DOHH2 (cell line): Measurements from ENCODE around the gene SLC35B2.

Experiments used
- EZH2phosphoT487 ChIP-seq: fragments of 200-600 bp; sonication (generic); IDR thresholded peaks from 2 replicates; pipeline ENCODE4 v1.6.1; 2017; ENCODE audit warnings: borderline replicate concordance, mild to moderate bottlenecking, antibody characterized with exemption, low read length, moderate library complexity, mixed read lengths
- TF ChIP-seq, protein P1 (sequence below): fragments of 200-600 bp; sonication (generic); IDR thresholded peaks from one replicate; pipeline ENCODE4 v1.5.1; 2014; ENCODE audit warnings: antibody characterized with exemption, mild to moderate bottlenecking, low read depth, low read length; ENCODE audit not compliant: poor library complexity, severe bottlenecking

DNA sequence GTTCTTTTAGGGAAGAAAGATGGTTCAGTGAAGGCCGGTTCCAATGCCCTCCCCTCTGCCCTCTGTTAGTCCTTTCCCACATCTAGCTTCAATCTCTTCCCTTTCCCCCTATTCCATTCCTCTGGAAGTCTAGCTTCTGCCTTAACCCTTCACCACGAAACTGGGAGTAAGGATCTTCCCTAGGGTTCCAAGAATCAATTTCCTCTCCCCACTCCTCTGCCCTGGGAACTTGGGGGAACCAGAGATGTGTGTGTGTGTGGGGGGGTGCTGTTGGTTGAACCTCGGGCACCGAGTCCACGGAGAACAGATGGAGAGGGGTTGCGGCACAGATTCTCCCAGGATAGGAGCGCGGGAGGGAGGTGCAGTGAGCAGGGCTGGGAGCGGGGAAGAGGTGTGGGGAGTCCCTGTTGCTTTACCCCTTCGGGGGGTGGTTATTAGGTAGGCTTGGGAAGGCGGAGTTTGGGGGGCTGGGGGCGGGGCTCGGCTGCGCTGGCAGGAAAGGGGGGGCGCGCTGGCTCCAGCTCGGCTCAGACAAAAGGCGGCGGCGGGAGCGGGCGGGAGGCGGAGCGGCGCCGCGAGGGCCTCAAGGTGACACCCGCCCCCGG is 12.7 kb upstream of the SLC35B2 start, which contains the start of gene TMEM151B:
- TF ChIP-seq, protein P1, sequence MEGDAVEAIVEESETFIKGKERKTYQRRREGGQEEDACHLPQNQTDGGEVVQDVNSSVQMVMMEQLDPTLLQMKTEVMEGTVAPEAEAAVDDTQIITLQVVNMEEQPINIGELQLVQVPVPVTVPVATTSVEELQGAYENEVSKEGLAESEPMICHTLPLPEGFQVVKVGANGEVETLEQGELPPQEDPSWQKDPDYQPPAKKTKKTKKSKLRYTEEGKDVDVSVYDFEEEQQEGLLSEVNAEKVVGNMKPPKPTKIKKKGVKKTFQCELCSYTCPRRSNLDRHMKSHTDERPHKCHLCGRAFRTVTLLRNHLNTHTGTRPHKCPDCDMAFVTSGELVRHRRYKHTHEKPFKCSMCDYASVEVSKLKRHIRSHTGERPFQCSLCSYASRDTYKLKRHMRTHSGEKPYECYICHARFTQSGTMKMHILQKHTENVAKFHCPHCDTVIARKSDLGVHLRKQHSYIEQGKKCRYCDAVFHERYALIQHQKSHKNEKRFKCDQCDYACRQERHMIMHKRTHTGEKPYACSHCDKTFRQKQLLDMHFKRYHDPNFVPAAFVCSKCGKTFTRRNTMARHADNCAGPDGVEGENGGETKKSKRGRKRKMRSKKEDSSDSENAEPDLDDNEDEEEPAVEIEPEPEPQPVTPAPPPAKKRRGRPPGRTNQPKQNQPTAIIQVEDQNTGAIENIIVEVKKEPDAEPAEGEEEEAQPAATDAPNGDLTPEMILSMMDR: no peak
- TF ChIP-seq EZH2phosphoT487: peak; percentile 58; the same call in 1 of the 2 replicates
